Astrocyte (in vitro differentiated cells and primary cell): Measurements from ENCODE around the gene PPIL3. TPM values are rescaled to one million over a fixed set of nuclear protein-coding genes. Genes with fewer than 3 reads are reported as not detected.
A peak's percentile ranks its signal among the peaks of the same experiment; 100 is the strongest.

Experiments
- DNase-seq: peaks from one replicate; pipeline ENCODE4 v3.0.0-alpha.2; 2010; ENCODE audit warnings: low read depth
- FAIRE-seq: peaks from 2 replicates; lab custom pipeline; 2011; peaks lifted over from hg19 to GRCh38; lab: Jason Lieb, UNC
- H2AFZ ChIP-seq: 2 replicates; pipeline ENCODE4 v1.6.0; 2012; ENCODE audit warnings: low read depth, low read length, inconsistent platforms
- H3K27ac ChIP-seq: 2 replicates; pipeline ENCODE4 v1.5.1; 2011; ENCODE audit warnings: low read depth, low read length, inconsistent platforms
- H3K27me3 ChIP-seq: 2 replicates; pipeline ENCODE4 v1.6.0; 2011; ENCODE audit warnings: low read length, inconsistent platforms; ENCODE audit not compliant: insufficient read depth
- H3K36me3 ChIP-seq: 2 replicates; pipeline ENCODE4 v1.5.1; 2011; ENCODE audit warnings: low read length, inconsistent platforms; ENCODE audit not compliant: insufficient read depth
- H3K4me1 ChIP-seq: 2 replicates; pipeline ENCODE4 v1.5.1; 2011; ENCODE audit warnings: low read length, inconsistent platforms; ENCODE audit not compliant: insufficient read depth
- H3K4me2 ChIP-seq: 2 replicates; pipeline ENCODE4 v1.6.0; 2012; ENCODE audit warnings: low read length, inconsistent platforms
- H3K4me3 ChIP-seq: 2 replicates; pipeline ENCODE4 v1.5.1; 2011; ENCODE audit warnings: low read depth, mild to moderate bottlenecking, low read length, inconsistent platforms; ENCODE audit not compliant: insufficient read depth
- H3K79me2 ChIP-seq: 2 replicates; pipeline ENCODE4 v1.6.0; 2012; ENCODE audit warnings: mild to moderate bottlenecking, low read length, inconsistent platforms; ENCODE audit not compliant: insufficient read depth
- H3K9ac ChIP-seq: 2 replicates; pipeline ENCODE4 v1.6.0; 2012; ENCODE audit warnings: mild to moderate bottlenecking, low read length, inconsistent platforms
- H3K9me3 ChIP-seq: 2 replicates; pipeline ENCODE4 v1.5.1; 2012; ENCODE audit warnings: low read depth, mild to moderate bottlenecking, low read length, inconsistent platforms; ENCODE audit not compliant: insufficient read depth
- H4K20me1 ChIP-seq: 2 replicates; pipeline ENCODE4 v1.6.0; 2012; ENCODE audit warnings: low read length, inconsistent platforms; ENCODE audit not compliant: insufficient read depth
- H3K27ac Mint-ChIP-seq: one replicate; pipeline ENCODE4 v1.8.0; 2021; ENCODE audit warnings: mild to moderate bottlenecking, mixed read lengths; ENCODE audit not compliant: unreplicated experiment
- H3K27me3 Mint-ChIP-seq: one replicate; pipeline ENCODE4 v1.8.0; 2021; ENCODE audit warnings: low read depth, mixed read lengths; ENCODE audit not compliant: unreplicated experiment
- H3K36me3 Mint-ChIP-seq: one replicate; pipeline ENCODE4 v1.8.0; 2021; ENCODE audit warnings: low read depth, mixed read lengths; ENCODE audit not compliant: unreplicated experiment
- H3K4me1 Mint-ChIP-seq: one replicate; pipeline ENCODE4 v1.8.0; 2021; ENCODE audit warnings: low read depth, mixed read lengths; ENCODE audit not compliant: unreplicated experiment
- H3K4me3 Mint-ChIP-seq: one replicate; pipeline ENCODE4 v1.8.0; 2021; ENCODE audit warnings: mild to moderate bottlenecking, moderate library complexity, mixed read lengths; ENCODE audit not compliant: unreplicated experiment
- H3K9me3 Mint-ChIP-seq: one replicate; pipeline ENCODE4 v1.8.0; 2021; ENCODE audit warnings: mild to moderate bottlenecking, mixed read lengths; ENCODE audit not compliant: unreplicated experiment
- EZH2 ChIP-seq: IDR thresholded peaks from 2 replicates; pipeline ENCODE4 v1.6.1; 2012; ENCODE audit warnings: mild to moderate bottlenecking, low read length, inconsistent platforms; ENCODE audit not compliant: insufficient read depth
- total RNA-seq: library from RNA; stranded (reverse); gene quantifications from 2 replicates; pipeline ENCODE4 v1.2.1, GENCODE V29; 2021
- TF ChIP-seq, protein P1 (sequence below): IDR thresholded peaks from 2 replicates; pipeline ENCODE4 v1.5.1; 2011; ENCODE audit warnings: low read depth, mild to moderate bottlenecking, inconsistent platforms, low read length, moderate library complexity; ENCODE audit not compliant: insufficient read depth

Gene PPIL3
- total RNA-seq, 1 donor from 2014 or later: 34.8 TPM

GRCh38 chr2:200909958-200910357, 21.1 kb upstream of the PPIL3 start:
- TF ChIP-seq, protein P1, sequence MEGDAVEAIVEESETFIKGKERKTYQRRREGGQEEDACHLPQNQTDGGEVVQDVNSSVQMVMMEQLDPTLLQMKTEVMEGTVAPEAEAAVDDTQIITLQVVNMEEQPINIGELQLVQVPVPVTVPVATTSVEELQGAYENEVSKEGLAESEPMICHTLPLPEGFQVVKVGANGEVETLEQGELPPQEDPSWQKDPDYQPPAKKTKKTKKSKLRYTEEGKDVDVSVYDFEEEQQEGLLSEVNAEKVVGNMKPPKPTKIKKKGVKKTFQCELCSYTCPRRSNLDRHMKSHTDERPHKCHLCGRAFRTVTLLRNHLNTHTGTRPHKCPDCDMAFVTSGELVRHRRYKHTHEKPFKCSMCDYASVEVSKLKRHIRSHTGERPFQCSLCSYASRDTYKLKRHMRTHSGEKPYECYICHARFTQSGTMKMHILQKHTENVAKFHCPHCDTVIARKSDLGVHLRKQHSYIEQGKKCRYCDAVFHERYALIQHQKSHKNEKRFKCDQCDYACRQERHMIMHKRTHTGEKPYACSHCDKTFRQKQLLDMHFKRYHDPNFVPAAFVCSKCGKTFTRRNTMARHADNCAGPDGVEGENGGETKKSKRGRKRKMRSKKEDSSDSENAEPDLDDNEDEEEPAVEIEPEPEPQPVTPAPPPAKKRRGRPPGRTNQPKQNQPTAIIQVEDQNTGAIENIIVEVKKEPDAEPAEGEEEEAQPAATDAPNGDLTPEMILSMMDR: no peak
- no peak for TF ChIP-seq EZH2
- Mint-ChIP-seq H3K4me1 (peaks cover 9% of the 10 kb centered on the region), H3K27ac (no peak overlapping the region), H3K9me3 (no peaks in the 10 kb centered on the region), H3K27me3 (no peaks in the 10 kb centered on the region), H3K4me3 (no peak overlapping the region), H3K36me3 (peaks cover 7% of the 10 kb centered on the region)
- no peaks in the 10 kb centered on the region for H3K4me1 ChIP-seq
- H4K20me1 ChIP-seq: no peaks in the 10 kb centered on the region
- H3K36me3 ChIP-seq: peaks cover 33% of the 10 kb centered on the region
- no peak overlapping the region for H3K9ac ChIP-seq
- H3K27me3 ChIP-seq: no peaks in the 10 kb centered on the region
- H2AFZ ChIP-seq: no peak overlapping the region
- H3K79me2 ChIP-seq: no peaks in the 10 kb centered on the region
- no peaks in the 10 kb centered on the region for H3K9me3 ChIP-seq
- DNase-seq (no peak), FAIRE-seq (no peak)
- no peak overlapping the region for H3K4me3 ChIP-seq
- no peak overlapping the region for H3K4me2 ChIP-seq
- no peak overlapping the region for H3K27ac ChIP-seq

GRCh38 chr2:200905618-200906296, 16.9 kb upstream of the PPIL3 start:
- peaks cover 18% of the 10 kb centered on the region for H3K36me3 ChIP-seq
- no peak overlapping the region for H3K9ac ChIP-seq
- no peak overlapping the region for H3K27ac ChIP-seq
- no peak overlapping the region for H3K4me2 ChIP-seq
- H3K4me1 ChIP-seq: no peaks in the 10 kb centered on the region
- DNase-seq (peak; percentile 37), FAIRE-seq (no peak)
- TF ChIP-seq EZH2: no peak
- TF ChIP-seq, protein P1: peak; percentile 76
- H3K27me3 Mint-ChIP-seq: no peaks in the 10 kb centered on the region
- H3K9me3 ChIP-seq: no peaks in the 10 kb centered on the region
- no peaks in the 10 kb centered on the region for H3K36me3 Mint-ChIP-seq
- no peaks in the 10 kb centered on the region for H3K79me2 ChIP-seq
- no peaks in the 10 kb centered on the region for H4K20me1 ChIP-seq
- no peaks in the 10 kb centered on the region for H3K9me3 Mint-ChIP-seq
- H3K4me3 ChIP-seq: no peak overlapping the region
- H3K4me1 Mint-ChIP-seq: no peaks in the 10 kb centered on the region
- no peaks in the 10 kb centered on the region for H3K27me3 ChIP-seq
- no peak overlapping the region for H3K4me3 Mint-ChIP-seq
- H3K27ac Mint-ChIP-seq: no peak overlapping the region
- no peak overlapping the region for H2AFZ ChIP-seq

DNA sequence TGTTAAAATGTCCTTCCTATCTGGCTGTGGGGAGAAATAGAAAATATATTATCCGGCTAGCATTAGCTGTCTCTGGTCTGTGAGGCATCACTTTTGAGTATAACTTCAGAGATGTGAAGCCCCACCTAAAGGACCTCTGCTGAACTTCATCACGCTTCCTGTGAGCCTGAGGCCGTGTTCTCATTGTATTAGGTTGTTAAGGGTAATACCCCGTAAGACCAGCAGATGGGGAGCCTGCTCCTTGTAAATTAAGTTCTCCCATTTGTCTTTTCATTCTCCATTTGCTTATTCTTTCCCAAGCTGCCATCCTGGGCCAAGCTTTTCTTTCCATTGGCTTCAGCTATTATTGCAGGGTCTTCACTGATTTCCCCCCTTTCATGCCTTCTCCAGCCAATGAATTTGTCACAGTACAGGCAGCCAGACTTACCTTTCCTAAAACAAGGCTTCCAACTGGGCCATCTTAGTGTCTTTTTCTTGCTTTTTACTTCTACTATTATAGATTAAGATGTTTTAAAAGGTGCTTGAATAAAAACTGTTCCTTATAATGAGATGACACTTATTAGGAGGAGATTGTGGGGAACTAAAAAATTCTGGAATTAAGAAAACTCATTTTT, 12.7 kb upstream of the PPIL3 start:
- TF ChIP-seq, protein P1: peak; percentile 93
- TF ChIP-seq EZH2: no peak
- no peaks in the 10 kb centered on the region for H3K9me3 Mint-ChIP-seq
- peaks cover 36% of the 10 kb centered on the region for H3K36me3 ChIP-seq
- H3K9me3 ChIP-seq: no peaks in the 10 kb centered on the region
- H4K20me1 ChIP-seq: no peaks in the 10 kb centered on the region
- no peaks in the 10 kb centered on the region for H3K4me1 ChIP-seq
- no peak overlapping the region for H3K4me3 Mint-ChIP-seq
- no peaks in the 10 kb centered on the region for H3K27me3 ChIP-seq
- no peak overlapping the region for H3K27ac Mint-ChIP-seq
- no peak overlapping the region for H2AFZ ChIP-seq
- no peaks in the 10 kb centered on the region for H3K79me2 ChIP-seq
- H3K27ac ChIP-seq: no peak overlapping the region
- no peak overlapping the region for H3K9ac ChIP-seq
- DNase-seq (peak; percentile 72), FAIRE-seq (no peak)
- H3K4me3 ChIP-seq: no peak overlapping the region
- no peaks in the 10 kb centered on the region for H3K36me3 Mint-ChIP-seq
- H3K27me3 Mint-ChIP-seq: no peaks in the 10 kb centered on the region
- no peaks in the 10 kb centered on the region for H3K4me1 Mint-ChIP-seq
- H3K4me2 ChIP-seq: no peak overlapping the region
